Parathyroid adenoma (tissue), 2 donors: ENCODE data around the gene SLC22A4.

Experiments used
- H2AFZ ChIP-seq: fragments of 300-600 bp; sonication (generic); one replicate; pipeline ENCODE4 v1.7.0; 2017; ENCODE audit warnings: antibody characterized with exemption, mild to moderate bottlenecking
- H3K27ac ChIP-seq: fragments of 300-600 bp; sonication (generic); one replicate; pipeline ENCODE4 v1.7.0; 2017
- H3K27me3 ChIP-seq: fragments of 300-600 bp; sonication (generic); one replicate; pipeline ENCODE4 v1.7.0; 2017; ENCODE audit warnings: low read length; ENCODE audit not compliant: control insufficient read depth, insufficient read depth
- H3K36me3 ChIP-seq: fragments of 300-600 bp; sonication (generic); one replicate; pipeline ENCODE4 v1.7.0; 2017; ENCODE audit warnings: low read length; ENCODE audit not compliant: control insufficient read depth, insufficient read depth
- H3K4me1 ChIP-seq: fragments of 300-600 bp; sonication (generic); one replicate; pipeline ENCODE4 v1.7.0; 2017; ENCODE audit warnings: control low read depth
- H3K4me2 ChIP-seq: fragments of 300-600 bp; sonication (generic); one replicate; pipeline ENCODE4 v1.7.0; 2017; ENCODE audit warnings: low read length
- H3K4me3 ChIP-seq: fragments of 300-600 bp; sonication (generic); one replicate; pipeline ENCODE4 v1.7.0; 2017; ENCODE audit warnings: low read depth, low read length
- H3K79me2 ChIP-seq: fragments of 300-600 bp; sonication (generic); one replicate; pipeline ENCODE4 v1.7.0; 2017; ENCODE audit warnings: control low read depth
- H3K9ac ChIP-seq: fragments of 300-600 bp; sonication (generic); one replicate; pipeline ENCODE4 v1.7.0; 2017; ENCODE audit warnings: mild to moderate bottlenecking
- H3K9me3 ChIP-seq: fragments of 300-600 bp; sonication (generic); one replicate; pipeline ENCODE4 v1.7.0; 2017; ENCODE audit warnings: low read length; ENCODE audit not compliant: control insufficient read depth
- CTCF ChIP-seq: fragments of 300-600 bp; sonication (generic); IDR thresholded peaks from one replicate; pipeline ENCODE4 v1.7.0; 2017; ENCODE audit warnings: antibody characterized with exemption, mild to moderate bottlenecking
- donor health status: primary hyperparathyroidism.

SLC22A4 gene

GRCh38 chr5:132293066-132293991, 865 bp upstream of the SLC22A4 start:
- H3K79me2 ChIP-seq, result no peaks in the 10 kb centered on the region
- peak overlapping the region; percentile 87 for H3K4me2 ChIP-seq
- TF ChIP-seq CTCF, result peak; percentile 22
- no peaks in the 10 kb centered on the region for H3K9me3 ChIP-seq
- no peaks in the 10 kb centered on the region for H3K27me3 ChIP-seq
- H3K27ac ChIP-seq, result peak overlapping the region; percentile 99
- H3K36me3 ChIP-seq, result no peaks in the 10 kb centered on the region
- H2AFZ ChIP-seq, result peak overlapping the region; percentile 79
- peak overlapping the region; percentile 72 for H3K4me3 ChIP-seq
- H3K9ac ChIP-seq, result peak overlapping the region; percentile 93
- H3K4me1 ChIP-seq, result peaks cover 9% of the 10 kb centered on the region

GRCh38 chr5:132294728-132295504, 722 bp downstream of the SLC22A4 start:
- peak overlapping the region; percentile 99 for H3K27ac ChIP-seq
- H3K9me3 ChIP-seq, result no peaks in the 10 kb centered on the region
- peaks cover 9% of the 10 kb centered on the region for H3K4me1 ChIP-seq
- no peaks in the 10 kb centered on the region for H3K27me3 ChIP-seq
- peak overlapping the region; percentile 79 for H2AFZ ChIP-seq
- H3K79me2 ChIP-seq, result no peaks in the 10 kb centered on the region
- no peaks in the 10 kb centered on the region for H3K36me3 ChIP-seq
- peak overlapping the region; percentile 72 for H3K4me3 ChIP-seq
- H3K4me2 ChIP-seq, result peak overlapping the region; percentile 87
- TF ChIP-seq CTCF, result no peak
- H3K9ac ChIP-seq, result no peak overlapping the region

GRCh38 chr5:132295505-132296411, 1.6 kb downstream of the SLC22A4 start:
- no peaks in the 10 kb centered on the region for H3K9me3 ChIP-seq
- H3K4me1 ChIP-seq, result peaks cover 9% of the 10 kb centered on the region
- no peak overlapping the region for H3K9ac ChIP-seq
- no peaks in the 10 kb centered on the region for H3K79me2 ChIP-seq
- no peak for TF ChIP-seq CTCF
- no peak overlapping the region for H2AFZ ChIP-seq
- H3K27me3 ChIP-seq, result no peaks in the 10 kb centered on the region
- H3K4me3 ChIP-seq, result no peak overlapping the region
- no peak overlapping the region for H3K4me2 ChIP-seq
- H3K27ac ChIP-seq, result no peak overlapping the region
- no peaks in the 10 kb centered on the region for H3K36me3 ChIP-seq

GRCh38 chr5:132296412-132297016, 2.3 kb downstream of the SLC22A4 start:
- Histone ChIP-seq H2AFZ (no peak overlapping the region), H3K27ac (no peak overlapping the region), H3K9me3 (no peaks in the 10 kb centered on the region), H3K4me1 (peaks cover 9% of the 10 kb centered on the region), H3K79me2 (no peaks in the 10 kb centered on the region), H3K36me3 (no peaks in the 10 kb centered on the region), H3K27me3 (no peaks in the 10 kb centered on the region), H3K4me3 (no peak overlapping the region), H3K4me2 (no peak overlapping the region), H3K9ac (no peak overlapping the region)
- no peak for TF ChIP-seq CTCF
